ENCODE measurements around the gene KANK3.
"Not testable (repeated sequence)": the region's sequence is repeated elsewhere in the genome, so short reads cannot be mapped to it uniquely, and the experiment has no call there.

Gene KANK3

DNA sequence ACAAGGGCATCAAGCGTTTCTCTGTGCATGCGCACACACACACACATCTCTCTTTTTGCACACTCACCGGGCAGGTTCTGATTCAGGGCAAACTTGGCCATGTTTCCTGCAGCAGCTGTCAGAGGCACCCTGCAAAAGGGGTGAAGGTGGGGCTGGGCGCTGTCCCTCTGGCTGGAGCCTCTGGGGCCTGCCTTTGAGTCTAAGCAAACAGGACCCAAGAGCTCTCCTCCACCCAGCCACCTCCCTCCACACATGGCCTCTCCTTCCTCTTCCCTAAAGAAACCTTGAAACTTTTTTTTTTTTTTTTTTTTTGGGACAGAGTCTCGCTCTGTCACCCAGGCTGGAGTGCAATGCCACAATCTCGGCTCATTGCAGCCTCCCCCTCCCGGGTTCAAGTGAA is 5.3 kb downstream of the KANK3 start:
- no peak for DNase-seq (ENCODE audit: low read depth in 2 of 2)

DNA sequence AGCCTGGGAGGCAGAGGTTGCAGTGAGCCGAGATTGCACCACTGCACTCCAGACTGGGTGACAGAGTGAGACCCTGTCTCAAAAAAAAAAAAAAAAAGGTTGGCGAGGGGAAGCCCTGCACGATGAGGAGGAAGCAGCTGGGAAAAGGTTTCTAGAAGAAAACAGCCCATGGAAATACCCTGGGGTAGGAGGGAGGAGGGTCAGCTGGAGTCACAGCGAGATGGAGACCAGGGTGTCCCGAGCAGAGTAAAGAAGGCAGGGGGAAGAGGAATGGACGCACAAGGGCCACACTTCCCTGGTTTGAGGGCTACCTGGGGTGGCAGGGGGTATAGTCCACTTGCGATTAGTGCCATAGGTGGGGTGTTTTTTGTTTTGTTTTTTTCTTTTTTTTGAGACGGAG is 6.4 kb downstream of the KANK3 start:
- DNase-seq (ENCODE audit: low read depth in 2 of 2): no peak

DNA sequence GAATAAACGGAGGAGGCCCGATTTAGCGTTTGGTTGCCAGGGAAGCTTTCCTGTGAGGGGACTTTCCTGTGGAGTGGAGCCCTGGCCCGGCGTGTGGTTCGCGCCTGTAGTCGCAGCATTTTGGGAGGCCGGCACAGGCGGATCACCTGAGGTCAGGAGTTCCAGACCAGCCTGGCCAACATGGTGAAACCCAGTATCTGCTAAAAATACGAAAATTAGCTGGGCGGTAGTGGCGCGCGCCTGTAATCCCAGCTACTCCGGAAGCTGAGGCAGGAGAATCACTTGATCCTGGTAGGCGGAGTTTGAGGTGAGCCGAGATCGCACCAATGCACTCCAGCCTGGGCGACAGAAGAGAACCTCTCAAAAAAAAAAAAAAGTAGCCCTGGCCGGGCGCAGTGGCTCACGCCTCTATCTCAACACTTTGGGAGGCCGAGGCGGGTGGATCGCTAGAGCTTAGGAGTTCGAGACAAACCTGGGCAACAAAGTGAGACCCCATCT is 6.9 kb downstream of the KANK3 start:
- DNase-seq (ENCODE audit: low read depth in 2 of 2): no peak

DNA sequence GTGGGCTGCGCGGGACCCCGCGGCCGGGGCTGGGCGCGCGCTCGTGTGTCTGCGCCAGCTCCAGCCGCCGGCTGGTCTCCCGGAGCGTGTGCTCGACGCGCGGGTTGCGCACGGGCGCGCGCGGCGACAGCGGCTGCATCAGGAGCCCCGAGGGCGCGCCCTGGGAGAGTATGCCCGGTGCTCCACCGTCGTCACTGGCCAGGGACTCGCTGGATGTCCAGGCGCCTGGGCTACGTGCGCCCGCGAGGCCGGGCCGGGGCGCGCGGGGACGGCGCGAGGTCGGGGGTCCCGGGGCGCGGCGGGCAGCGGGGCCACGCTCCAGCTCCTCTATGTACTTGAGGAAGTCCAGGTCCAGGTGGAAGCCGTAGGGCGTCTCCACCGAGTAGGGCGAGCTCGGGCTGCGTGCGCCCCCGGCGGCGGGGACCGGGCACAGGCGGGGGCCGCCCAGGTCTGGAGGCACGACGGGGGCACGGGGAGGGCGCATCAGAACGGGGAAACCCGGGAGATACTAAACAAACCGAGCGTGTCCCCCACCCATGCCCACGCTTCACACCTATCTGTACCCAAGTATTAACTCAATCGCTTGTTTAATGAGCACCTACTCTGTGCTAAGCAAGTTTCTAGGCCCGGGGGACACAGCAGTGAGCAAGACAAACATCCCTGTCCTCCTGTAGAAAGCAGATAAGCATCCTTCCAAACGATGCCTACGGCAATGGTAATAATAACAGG is 7.6 kb downstream of the KANK3 start:
- no peak for DNase-seq (ENCODE audit: low read depth in 2 of 2)

DNA sequence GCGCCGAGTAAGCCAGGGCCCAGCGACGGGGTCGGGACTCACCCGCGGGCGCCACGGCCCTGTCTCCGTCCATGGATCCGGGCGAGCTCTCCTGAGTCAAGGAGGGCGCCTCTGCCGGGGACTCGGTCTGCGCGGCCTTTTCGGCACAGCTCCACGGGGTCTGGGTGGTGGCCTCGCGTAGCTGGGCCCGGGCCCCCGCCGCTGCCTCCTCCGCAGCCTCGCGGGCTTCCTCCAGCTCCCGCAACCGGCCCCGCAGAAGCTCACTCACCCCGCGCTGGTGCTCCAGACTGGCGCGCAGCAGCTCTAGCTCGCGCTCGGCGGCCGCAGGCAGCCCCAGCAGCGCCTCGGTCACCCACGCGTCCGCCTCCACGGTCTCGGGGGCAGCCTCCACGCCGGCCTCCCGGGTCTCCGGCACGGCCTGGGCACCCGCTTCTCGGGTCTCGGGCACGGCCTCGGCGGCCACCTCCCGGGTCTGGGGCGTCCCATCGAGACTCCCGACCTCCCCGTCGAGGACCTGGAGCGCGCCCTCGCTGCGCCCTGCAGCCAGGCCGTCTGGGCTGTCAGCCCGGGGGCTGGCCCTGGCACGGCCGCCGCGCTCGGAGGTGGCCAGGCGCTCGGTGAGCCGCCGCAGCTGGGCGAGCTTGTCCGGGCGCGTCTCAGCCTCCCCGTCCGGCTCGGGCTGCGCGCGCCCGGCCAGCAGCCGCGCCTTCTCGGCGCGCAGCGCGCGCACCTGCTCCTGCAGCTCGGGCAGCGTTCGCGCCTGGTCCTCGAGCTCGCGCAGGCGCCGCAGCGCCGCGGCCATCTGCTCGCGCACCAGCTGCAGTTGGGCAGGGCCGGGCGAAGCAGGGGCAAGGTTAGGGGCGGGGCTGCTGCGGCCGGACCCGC is 8.4 kb downstream of the KANK3 start:
- DNase-seq (ENCODE audit: low read depth in 2 of 2): no peak

DNA sequence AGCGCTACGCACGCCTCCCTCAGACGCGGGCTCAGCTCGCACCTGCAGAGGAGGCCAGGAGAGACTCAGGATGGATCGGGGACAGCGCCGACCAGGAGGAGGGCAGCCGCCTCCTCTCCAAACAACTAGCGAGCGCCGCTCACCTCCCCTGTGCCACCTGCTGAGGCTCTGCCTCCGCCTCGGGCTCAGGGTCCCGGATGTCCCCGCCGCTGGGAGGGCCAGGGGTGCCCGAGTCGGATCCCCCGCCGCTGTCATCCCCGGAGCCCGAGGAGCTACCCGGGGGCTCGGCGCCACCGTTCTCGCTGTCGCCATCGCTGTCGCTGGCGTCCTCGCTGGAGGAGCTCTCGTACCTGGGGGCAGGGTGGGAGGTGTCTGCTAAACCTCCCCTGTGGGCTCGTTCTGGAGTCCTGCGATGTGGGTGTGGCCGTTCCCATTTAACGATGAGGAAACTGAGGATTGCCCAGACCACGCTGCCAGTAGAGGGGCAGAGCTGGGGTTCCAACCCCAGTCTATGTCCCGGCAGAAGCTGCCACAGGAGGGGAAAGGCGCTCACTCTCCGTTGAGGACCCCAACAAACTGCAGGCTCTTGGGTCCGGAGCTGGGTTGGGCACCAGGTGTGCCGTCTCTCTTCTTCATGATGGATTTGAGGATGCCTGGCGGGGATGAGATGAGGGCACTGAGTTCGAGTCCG is 9.2 kb downstream of the KANK3 start:
- DNase-seq (ENCODE audit: low read depth in 2 of 2): no peak

DNA sequence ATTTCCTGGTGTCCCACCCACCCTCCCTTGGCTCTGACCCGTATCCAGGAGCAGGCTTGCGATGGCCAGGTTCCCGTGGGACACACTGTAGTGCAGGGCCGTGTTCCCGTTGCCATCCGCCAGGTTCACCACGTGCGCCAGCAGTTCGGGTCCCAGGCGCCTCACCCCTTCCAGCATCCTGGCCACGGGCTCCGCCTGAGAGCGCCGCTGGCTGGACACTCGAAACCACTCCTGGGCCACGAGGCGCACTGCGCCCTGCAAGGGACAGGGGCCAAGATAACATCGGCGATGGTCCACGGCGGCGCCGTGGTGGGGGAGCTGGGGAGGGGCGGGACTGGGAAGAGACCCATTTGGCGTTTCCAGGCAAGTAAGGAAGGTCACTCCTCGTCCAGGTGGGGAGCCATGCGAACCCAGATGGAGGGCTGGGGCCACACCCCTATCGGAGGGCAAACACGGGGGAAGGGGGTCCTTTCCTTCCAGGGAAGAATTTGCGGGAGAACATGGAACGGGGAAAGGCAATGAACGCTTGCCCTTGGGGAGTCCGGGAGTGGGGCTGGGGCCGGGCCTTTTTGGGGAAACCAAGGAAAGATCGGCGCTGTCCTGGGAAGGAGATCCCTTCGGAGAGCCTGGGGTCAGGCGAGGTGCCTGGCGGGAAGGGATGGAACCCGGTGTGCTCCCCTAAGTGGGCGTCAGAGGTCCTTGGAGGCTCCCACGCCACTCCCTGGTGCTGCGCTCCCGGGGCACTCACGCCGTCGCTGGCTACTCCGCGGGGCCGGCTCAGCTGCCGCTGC is 9.9 kb downstream of the KANK3 start:
- no peak for DNase-seq (ENCODE audit: low read depth in 2 of 2)

DNA sequence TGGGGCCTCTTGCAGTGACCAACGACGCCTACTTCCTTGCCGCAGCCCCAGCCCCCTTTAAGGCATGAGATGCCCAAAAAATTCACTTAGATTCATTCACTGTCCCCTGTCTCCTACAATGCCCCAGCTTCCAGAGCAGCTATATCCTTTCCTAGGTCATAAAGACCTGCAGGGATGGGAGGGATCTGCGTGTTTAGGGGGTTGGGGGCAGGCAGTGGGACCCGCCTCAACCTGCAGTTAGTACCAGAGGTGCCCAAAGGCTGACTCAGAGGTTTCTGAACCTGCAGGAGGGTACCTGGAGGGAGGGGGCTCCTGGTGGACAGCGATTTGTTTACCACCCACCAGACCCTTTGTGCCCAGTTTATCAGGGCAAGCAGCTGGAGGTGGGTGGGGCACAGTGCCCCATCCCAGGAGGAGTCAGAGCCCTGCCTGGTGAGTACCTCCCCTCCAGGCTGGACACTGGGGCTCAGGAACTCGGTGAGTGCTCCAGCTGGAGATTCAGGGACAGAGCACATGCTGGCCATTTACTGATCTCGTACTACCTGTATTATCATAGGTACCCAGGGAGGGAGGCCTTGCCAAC is 11.7 kb downstream of the KANK3 start:
- DNase-seq (ENCODE audit: low read depth in 2 of 2): no peak

DNA sequence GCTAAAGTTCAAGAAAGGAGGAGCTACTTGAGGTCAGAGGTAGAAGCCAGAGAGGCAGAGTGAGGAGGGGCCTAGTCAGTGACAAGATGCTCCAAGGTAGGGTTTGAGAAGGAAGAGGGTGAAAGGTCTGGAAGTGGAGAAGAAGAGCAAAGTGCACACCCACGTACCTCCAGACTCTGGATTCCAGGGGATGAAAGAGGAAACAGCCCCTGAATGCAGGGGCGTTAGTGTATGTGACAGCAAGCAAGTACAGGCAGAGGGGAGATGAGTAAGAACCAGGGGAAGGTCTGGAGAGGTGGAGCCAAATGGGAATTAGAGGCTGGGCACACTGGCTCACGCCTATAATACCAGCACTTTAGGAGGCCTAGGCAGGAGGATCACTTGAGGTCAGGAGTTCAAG is 13.1 kb downstream of the KANK3 start:
- DNase-seq (ENCODE audit: low read depth in 2 of 2): no peak

DNA sequence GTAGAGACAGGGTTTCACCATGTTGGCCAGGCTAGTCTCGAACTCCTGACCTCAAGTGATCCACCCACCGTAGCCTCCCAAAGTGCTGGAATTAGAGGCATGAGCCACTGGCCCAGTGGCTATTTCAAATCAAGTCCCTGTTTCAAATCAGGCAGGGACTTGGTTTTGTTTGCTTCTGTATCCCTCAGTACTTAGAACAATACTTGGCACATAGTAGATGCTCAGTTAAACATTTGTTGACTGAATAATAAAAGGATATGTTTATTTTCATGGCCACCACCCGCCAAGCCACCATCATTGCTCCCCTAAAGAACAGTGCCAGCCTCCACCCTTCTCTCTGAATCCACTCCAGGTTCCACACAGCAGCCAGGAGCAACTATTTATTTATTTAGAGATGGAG is 17.6 kb downstream of the KANK3 start:
- no peak for DNase-seq (ENCODE audit: low read depth in 2 of 2)

DNA sequence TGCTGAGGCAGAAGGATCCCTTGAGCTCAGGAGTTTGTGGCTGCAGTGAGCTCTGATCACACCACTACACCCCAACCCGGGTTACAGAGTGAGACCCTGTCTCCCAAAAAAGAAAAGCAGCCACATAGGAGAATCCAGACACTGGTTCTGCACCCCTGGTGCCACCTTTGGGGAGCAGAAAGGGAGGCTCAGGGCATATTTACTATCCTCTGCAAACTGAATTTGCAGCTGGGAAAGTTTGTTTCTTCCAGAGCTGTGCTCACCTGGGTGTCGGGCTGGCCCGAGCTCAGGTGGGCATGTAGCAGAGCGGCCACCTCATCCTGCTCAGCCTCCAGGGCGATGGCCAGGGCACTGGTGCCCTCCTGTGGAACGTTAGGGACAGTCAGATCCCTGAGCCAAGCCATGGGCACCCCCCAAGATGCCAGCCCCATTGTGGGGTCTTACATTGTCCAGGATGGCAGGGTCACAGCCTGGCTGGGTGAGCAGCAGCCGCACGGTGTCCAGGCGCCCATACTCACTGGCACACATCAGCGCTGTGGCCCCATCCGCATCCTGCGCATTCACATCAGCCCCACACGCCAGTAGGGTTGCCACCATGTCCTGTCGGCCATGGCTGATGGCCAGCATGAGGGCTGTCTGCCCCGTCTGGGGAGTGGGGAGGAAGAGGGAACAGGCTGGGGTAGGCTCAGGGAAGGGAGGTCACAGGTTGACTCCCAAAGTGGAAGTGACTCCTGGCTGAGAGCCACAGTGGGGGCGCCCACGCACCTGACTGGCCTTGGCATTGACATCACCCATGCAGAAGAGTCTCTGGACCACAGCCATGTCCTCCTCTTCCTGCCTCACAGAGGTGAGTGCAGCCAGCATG is 18.6 kb downstream of the KANK3 start:
- no peak for DNase-seq (ENCODE audit: low read depth in 2 of 2)

DNA sequence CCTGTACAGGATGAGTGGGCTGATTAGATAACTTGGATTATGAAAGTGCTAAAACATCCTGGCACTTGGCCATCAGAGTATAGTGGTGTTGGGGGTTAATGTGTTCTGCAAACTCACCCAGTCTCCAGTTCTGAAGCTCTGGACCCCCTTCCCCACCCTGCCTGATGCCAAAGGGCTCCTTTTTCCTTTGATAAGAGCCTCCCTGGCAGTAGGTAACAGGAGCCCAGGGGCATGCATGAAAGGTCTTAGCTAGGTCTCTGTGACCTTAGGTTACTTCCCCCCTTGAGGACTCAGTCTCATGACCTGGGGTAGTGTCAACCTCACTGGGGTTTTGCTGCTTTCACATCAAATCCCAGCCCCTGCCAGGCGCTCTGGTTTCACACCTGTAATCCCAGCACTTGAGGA is 19.3 kb downstream of the KANK3 start:
- no peak for DNase-seq (ENCODE audit: low read depth in 2 of 2)

DNA sequence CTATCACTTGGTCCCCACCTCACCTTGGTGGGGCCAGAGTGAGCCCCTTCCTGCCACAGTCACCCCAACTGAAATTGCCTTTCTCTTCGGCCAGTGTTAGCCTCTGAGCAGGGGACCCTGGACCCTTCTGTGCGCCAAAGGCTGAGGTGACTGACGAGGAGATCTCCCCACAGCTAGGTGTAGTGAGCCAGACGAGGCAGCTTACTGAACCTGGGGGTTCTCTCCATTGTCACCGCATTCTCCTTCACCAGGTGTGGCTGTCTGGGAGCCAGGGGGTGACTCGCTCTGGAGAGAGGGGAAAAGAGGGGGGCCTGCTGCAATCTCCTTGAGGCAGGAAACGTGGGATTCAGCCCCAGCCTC is 20.4 kb downstream of the KANK3 start:
- DNase-seq (ENCODE audit: low read depth in 2 of 2): no peak

DNA sequence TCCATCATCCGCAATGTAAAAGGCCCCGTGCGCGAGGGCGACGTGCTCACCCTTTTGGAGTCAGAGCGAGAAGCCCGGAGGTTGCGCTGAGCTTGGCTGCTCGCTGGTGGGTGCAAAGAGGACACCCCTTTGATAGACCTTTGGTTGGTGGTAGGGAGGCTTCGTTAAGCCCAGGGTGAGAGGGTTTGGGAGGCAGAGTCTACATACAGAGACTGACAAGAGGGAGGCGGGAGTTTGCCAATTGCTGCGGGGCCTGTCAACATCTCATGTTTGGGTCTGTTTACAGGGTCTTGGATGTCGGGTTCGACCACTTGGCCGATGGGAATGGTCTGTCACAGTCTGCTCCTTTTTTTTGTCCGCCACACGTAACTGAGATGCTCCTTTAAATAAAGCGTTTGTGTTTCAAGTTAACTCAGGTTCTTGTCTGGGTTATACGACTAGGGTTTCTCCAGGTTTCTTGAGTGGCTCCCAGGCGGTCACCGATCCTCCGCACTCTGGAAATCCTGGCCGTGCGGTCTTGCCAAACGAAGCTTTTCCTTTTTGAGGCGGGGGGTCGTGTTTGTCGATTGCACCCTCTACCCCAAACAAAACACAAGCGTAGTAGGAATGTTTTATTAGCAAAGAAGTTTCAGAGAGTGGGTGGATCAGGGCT is 20.9 kb downstream of the KANK3 start:
- DNase-seq (ENCODE audit: low read depth in 2 of 2): no peak

DNA sequence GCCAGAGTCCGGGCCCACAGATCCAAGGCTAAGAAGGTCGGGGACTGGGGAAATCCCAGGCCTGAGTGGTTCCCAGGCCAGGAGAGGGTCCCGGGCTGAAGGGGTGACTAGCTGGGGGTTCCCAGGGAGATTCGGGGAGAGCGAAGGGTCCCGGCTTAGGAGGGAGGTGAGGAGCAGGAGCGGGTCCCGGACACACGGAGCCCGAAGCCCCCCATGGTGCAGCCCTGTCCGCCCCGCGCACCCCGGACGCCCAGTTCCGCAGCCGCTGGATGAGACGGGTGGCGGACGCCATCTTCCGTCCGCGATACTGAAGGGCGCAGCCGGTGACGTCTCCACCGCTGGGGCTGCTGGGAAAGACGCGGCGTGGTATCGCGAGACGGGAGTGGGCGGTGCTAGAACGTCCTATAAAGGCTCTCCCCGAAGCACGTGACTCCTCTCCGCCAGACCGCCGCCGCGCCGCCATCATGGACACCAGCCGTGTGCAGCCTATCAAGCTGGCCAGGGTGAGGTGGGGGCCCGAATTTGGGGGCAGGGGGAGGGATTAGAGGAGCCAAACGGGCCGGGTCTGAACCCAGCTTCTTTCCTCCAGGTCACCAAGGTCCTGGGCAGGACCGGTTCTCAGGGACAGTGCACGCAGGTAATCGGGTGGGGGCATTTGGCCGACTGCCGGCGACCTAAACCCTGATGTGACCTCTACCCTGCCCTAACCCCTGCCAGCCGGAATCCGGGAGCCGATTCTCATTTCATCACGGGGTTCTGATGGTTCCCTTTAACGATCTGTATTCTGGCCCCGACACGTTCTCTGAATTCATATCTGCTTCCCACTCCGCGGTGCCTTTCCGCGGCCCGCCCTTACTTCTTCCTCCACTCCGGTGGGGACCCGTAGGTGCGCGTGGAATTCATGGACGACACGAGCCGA is 21.7 kb downstream of the KANK3 start, which contains the start of the genes NDUFA7 and RPS28:
TSS of gene NDUFA7 (minus strand) at position 309 of the 919 bp plus-strand sequence. CDS start at position 292, 17 bp downstream.
TSS of gene RPS28 (plus strand) at position 430 of the 919 bp plus-strand sequence. CDS start at position 465, 35 bp downstream.
- peak; percentile 93 to 94 for DNase-seq (ENCODE audit: low read depth in 2 of 2)

DNA sequence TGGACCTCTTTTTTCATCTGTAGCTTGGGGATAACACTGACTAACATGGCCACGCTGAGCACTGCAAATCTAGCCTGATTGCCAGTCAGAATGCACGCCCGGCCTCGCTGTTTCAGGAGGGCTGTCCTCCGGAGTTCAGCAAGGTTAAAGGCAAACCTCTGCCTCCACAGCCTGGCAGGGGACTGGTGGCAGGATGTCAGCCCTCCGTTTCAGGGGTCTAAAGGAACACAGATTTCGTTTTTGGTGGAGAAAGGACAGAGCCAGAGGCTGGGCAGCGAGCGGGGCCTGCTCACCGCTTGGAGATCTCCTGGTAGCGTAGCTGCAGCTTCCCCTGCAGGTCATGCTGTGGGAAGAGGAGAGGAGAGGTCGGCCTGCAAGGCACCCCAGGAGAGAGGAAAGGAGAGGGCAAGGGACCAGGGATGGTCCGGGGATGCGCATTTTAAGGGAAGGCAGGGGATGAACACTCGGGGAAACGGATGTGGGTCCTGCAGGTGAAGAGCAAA is 22.4 kb downstream of the KANK3 start:
- DNase-seq (ENCODE audit: low read depth in 2 of 2): no peak

DNA sequence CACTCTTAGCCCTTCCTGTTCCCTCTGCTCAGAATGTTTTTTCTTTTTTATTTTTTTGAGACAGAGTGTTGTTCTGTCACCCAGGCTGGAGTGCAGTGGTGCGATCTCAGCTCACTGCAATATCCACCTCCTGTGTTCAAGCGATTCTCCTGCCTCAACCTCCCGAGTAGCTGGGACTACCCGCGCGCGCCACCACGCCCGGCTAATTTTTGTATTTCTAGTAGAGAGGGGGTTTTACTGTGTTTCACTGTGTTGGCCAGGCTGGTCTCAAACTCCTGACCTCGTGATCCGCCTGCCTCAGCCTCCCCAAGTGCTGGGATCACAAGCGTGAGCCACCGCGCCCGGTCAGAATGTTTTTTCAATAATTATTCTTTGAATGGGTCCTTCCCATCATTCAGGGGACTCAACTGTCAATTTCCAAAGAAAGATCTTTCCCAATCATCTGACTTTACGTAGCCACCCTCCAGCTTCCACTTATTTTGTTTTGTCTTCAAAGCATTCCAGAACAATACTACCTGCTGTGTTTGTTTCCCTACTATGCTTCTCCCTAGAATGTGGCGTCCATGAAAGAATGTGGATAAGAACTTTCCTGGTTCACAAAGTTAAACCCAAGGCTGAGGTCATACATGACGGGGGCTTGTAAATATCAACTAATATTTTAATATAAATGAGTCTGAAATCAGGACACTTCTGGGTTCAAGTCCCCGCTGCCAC is 23.1 kb downstream of the KANK3 start:
- DNase-seq (ENCODE audit: low read depth in 2 of 2): no peak

DNA sequence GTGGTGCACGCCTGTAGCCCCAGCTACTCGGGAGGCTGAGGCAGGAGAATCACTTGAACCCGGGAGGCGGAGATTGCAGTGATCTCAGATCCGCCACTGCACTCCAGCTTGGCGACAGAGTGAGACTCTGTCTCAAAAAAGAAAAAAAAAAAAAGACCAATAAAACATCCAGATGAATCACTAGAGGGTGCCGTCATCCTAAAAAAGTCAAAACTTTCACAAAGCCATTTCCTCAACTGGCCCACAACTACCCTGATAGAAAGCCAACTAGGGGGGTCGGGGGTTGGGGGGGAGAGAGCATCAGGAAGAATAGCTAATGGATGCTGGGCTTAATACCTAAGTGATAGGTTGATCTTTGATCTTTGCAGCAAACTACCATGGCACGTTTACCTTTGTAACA is 24.2 kb downstream of the KANK3 start:
- DNase-seq (ENCODE audit: low read depth in 2 of 2): not testable (repeated sequence)
